WERI-Rb-1 (cell line): ENCODE data around the gene ARNT2.

ENCODE experiments used
- DNase-seq: peaks from one replicate; pipeline ENCODE4 v3.0.0-alpha.2; 2020
- H3K27ac ChIP-seq: fragments of 250-450 bp; sonication (Bioruptor Pico); 2 replicates; pipeline ENCODE4 v1.5.1; 2020; ENCODE audit warnings: mild to moderate bottlenecking, moderate library complexity
- H3K27me3 ChIP-seq: fragments of 250-450 bp; sonication (Bioruptor Pico); 2 replicates; pipeline ENCODE4 v1.5.1; 2021; ENCODE audit warnings: mild to moderate bottlenecking, low read depth, moderate library complexity; ENCODE audit not compliant: insufficient read depth, severe bottlenecking
- H3K36me3 ChIP-seq: fragments of 250-450 bp; sonication (Bioruptor Pico); 2 replicates; pipeline ENCODE4 v1.5.1; 2020; ENCODE audit warnings: mild to moderate bottlenecking, moderate library complexity
- H3K4me3 ChIP-seq: 2 replicates; pipeline ENCODE4 v1.5.1; 2011; ENCODE audit warnings: low read depth, mild to moderate bottlenecking, control low read depth, low read length
- H3K9me3 ChIP-seq: fragments of 250-450 bp; sonication (Bioruptor Pico); 2 replicates; pipeline ENCODE4 v1.5.1; 2021; ENCODE audit warnings: mild to moderate bottlenecking, moderate library complexity; ENCODE audit not compliant: severe bottlenecking
- TF ChIP-seq, protein P1 (sequence below): IDR thresholded peaks from 2 replicates; pipeline ENCODE4 v1.5.1; 2011; ENCODE audit warnings: low read depth, mild to moderate bottlenecking, control low read depth, inconsistent platforms, low read length

The ARNT2 gene

DNA sequence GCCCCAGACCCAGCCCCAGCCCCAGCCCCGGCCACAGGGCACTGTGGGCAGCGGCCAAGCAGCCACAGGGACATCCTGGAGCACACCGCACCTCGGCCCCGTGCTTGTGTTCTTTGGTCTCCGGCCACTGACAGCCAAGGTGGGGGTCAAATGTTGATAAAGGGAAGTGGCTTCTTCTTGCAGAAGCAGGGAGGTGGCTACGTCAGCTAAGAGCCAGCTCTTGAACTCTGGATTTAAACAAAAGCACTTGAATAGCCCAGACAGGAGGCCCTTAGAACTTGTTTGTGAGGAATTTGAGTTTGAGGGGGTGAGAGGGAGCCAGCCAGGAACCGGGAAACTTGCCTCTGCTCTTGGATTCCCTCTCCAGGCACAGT, 155.1 kb downstream of the ARNT2 start:
- Histone ChIP-seq H3K4me3 (no peak overlapping the region), H3K27me3 (no peaks in the 10 kb centered on the region), H3K9me3 (no peaks in the 10 kb centered on the region), H3K27ac (no peak overlapping the region), H3K36me3 (peaks cover 8% of the 10 kb centered on the region)
- TF ChIP-seq, protein P1, sequence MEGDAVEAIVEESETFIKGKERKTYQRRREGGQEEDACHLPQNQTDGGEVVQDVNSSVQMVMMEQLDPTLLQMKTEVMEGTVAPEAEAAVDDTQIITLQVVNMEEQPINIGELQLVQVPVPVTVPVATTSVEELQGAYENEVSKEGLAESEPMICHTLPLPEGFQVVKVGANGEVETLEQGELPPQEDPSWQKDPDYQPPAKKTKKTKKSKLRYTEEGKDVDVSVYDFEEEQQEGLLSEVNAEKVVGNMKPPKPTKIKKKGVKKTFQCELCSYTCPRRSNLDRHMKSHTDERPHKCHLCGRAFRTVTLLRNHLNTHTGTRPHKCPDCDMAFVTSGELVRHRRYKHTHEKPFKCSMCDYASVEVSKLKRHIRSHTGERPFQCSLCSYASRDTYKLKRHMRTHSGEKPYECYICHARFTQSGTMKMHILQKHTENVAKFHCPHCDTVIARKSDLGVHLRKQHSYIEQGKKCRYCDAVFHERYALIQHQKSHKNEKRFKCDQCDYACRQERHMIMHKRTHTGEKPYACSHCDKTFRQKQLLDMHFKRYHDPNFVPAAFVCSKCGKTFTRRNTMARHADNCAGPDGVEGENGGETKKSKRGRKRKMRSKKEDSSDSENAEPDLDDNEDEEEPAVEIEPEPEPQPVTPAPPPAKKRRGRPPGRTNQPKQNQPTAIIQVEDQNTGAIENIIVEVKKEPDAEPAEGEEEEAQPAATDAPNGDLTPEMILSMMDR: no peak
- DNase-seq: no peak

DNA sequence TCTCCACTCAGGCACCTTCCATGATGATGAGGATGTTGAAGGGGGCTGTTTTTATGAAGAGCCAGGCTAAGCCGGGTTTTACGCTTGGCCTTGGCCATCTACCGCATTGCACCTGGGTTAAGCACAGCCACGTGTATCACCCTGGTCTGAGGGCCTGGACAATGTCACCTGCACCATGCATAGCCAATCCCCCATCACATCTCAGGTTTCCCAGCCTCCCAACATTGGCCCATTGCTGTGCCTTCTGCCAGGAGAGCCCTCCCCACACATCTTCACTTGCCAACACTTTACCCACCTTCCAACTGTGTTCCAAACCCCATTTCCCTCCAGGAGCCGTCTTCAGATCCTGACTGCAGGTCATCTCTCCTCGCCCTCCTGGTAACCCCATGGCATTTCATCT, 155.6 kb downstream of the ARNT2 start:
- H3K4me3 ChIP-seq: no peak overlapping the region
- DNase-seq: no peak
- H3K9me3 ChIP-seq: no peaks in the 10 kb centered on the region
- H3K36me3 ChIP-seq: peaks cover 8% of the 10 kb centered on the region
- H3K27ac ChIP-seq: no peak overlapping the region
- no peaks in the 10 kb centered on the region for H3K27me3 ChIP-seq
- TF ChIP-seq, protein P1: no peak

DNA sequence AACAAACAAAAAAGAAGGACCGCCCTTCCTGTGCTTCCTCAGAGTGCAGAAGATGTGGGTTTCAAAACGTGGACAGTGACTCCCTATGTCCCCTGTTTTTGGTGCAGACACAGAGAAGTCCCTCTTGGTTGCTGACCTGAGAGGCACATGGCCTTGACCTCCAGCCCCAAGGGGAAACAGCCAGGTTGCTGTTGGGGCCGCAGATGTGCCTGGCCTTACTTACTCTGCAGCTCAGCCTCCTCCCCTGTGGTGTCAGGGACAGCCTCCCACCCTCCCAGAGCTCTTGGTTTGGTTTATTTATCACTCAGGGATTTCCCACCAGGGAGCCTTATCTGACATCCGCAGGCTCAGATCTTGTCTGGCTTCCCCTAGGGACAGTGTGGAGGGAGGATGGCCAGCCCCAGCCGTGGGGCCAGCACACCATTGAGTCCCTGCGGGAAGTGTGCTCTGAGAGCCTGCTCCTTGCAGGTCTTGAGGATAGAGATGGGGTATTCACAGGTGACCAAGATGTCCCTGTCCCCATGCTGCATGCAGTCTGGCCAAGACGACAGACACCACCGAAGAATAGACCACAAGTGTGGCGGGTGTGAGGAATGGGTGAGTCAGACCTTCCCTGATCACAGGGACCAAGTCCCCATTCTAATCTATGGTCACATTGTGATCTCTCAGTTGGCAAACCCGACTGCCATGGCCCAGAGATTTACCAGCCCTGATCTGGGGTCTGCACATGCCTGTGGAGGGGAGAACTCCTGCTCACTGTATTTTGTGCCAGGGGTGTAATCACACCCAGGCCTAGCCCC, 156.6 kb downstream of the ARNT2 start:
- TF ChIP-seq, protein P1: no peak
- Histone ChIP-seq H3K36me3 (no peaks in the 10 kb centered on the region; the same call in 1 of the 2 replicates), H3K9me3 (no peaks in the 10 kb centered on the region), H3K27ac (no peak overlapping the region), H3K27me3 (no peaks in the 10 kb centered on the region), H3K4me3 (no peak overlapping the region)
- no peak for DNase-seq

DNA sequence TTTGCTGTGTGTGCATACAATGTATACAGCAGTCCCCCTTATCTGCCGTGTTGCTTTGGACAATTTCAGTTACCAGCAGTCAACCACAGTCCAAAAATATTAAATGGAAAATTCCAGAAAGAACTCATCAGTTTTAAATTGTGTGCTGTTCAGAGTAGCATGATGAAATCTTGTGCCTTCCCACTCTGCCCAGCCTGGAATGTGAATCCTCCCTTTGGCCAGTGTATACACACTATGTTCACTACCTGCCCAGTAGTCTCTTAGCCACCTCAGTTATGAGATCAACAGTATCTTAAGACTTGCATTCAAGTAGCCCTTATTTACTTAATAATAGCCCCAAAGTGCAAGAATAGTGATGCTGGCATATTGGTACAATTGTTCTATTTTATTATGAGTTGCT, 157.3 kb downstream of the ARNT2 start:
- Histone ChIP-seq H3K36me3 (no peaks in the 10 kb centered on the region; the same call in 1 of the 2 replicates), H3K27me3 (no peaks in the 10 kb centered on the region), H3K9me3 (no peaks in the 10 kb centered on the region), H3K4me3 (no peak overlapping the region), H3K27ac (no peak overlapping the region)
- TF ChIP-seq, protein P1: no peak
- no peak for DNase-seq

DNA sequence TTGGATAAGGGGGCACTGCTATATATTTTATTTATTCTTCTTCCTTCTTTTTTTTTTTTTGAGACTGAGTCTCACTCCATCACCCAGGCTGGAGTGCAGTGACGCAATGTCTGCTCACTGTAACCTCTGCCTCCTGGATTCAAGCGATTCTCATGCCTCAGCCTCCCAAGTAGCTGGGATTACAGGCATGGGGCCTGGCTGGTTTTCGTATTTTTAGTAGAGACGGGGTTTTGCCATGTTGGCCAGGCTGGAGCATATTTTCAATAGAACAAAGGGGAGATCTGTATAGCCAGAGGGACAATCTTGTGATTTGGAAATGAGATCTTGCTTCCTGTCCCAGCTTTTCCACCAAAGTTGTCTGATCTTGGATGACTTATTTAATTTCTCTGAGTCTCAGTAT, 157.9 kb downstream of the ARNT2 start:
- no peaks in the 10 kb centered on the region; the same call in 1 of the 2 replicates for H3K36me3 ChIP-seq
- TF ChIP-seq, protein P1: no peak
- no peaks in the 10 kb centered on the region for H3K9me3 ChIP-seq
- no peak for DNase-seq
- no peak overlapping the region for H3K27ac ChIP-seq
- H3K4me3 ChIP-seq: no peak overlapping the region
- no peaks in the 10 kb centered on the region for H3K27me3 ChIP-seq

DNA sequence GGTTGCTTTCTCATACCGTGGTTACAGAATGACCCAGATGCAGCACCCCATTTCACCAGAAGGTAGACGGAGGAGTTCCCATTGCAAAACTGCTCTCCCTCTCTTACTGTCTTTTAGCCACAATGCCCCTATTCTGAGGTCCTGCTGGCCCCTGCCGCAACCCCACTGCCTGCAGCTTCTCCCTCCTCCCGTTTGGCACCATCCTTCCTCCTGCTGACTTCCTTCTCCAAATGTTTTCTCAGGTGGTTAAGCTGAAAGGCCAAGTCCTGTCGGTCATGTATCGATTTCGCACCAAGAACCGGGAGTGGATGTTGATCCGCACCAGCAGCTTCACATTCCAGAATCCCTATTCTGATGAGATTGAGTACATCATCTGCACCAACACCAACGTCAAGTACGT, 158.7 kb downstream of the ARNT2 start:
- Histone ChIP-seq H3K36me3 (no peaks in the 10 kb centered on the region; the same call in 1 of the 2 replicates), H3K9me3 (no peaks in the 10 kb centered on the region), H3K27me3 (no peaks in the 10 kb centered on the region), H3K27ac (no peak overlapping the region), H3K4me3 (no peak overlapping the region)
- no peak for DNase-seq
- TF ChIP-seq, protein P1: no peak
